NCI-H69 (cell line): ENCODE measurements around the gene ARMC6.

ENCODE experiments used
- DNase-seq: peaks from one replicate; lab custom pipeline; 2025; lab: John Stamatoyannopoulos, UW

The ARMC6 gene

GRCh38 chr19:19033426-19034203, at the start of gene ARMC6, which contains the start of gene SUGP2:
Gene ARMC6, plus strand, starts transcription at chr19:19033603. Its CDS starts 607 bp downstream, at chr19:19034210.
Gene SUGP2, minus strand, starts transcription at chr19:19033517. Its CDS starts 2,446 bp downstream, at chr19:19031071.
- peak; percentile 97 for DNase-seq

GRCh38 chr19:18984251-18984650, 49.2 kb upstream of the ARMC6 start:
- no peak for DNase-seq

GRCh38 chr19:18985257-18985656, 48.1 kb upstream of the ARMC6 start:
- no peak for DNase-seq

GRCh38 chr19:18987456-18987855, 45.9 kb upstream of the ARMC6 start:
- DNase-seq, result no peak

GRCh38 chr19:18989316-18989715, 44.1 kb upstream of the ARMC6 start:
- DNase-seq, result no peak

- peak; percentile 20 for DNase-seq
Measured at GRCh38 chr19:18990128-18990708, 43.2 kb upstream of the ARMC6 start.

- no peak for DNase-seq
Measured at GRCh38 chr19:18991006-18991405, 42.4 kb upstream of the ARMC6 start.

- no peak for DNase-seq
Measured at GRCh38 chr19:18991468-18991867, 41.9 kb upstream of the ARMC6 start.

- no peak for DNase-seq
Measured at GRCh38 chr19:18992696-18993095, 40.7 kb upstream of the ARMC6 start.

GRCh38 chr19:18993115-18993514, 40.3 kb upstream of the ARMC6 start:
- DNase-seq, result no peak

GRCh38 chr19:18995804-18996241, 37.6 kb upstream of the ARMC6 start:
- DNase-seq, result peak; percentile 55

GRCh38 chr19:18996351-18996750, 37.1 kb upstream of the ARMC6 start:
- DNase-seq, result no peak

- no peak for DNase-seq
Measured at GRCh38 chr19:18996796-18997394, 36.5 kb upstream of the ARMC6 start.

- DNase-seq, result no peak
Measured at GRCh38 chr19:18998276-18998675, 35.1 kb upstream of the ARMC6 start.

GRCh38 chr19:18999016-18999758, 34.2 kb upstream of the ARMC6 start:
- peak; percentile 68 for DNase-seq

- DNase-seq, result no peak
Measured at GRCh38 chr19:18999896-19000620, 33.3 kb upstream of the ARMC6 start.

GRCh38 chr19:19004144-19004543, 29.3 kb upstream of the ARMC6 start:
- DNase-seq, result no peak

GRCh38 chr19:19006213-19006612, 27.2 kb upstream of the ARMC6 start:
- no peak for DNase-seq

GRCh38 chr19:19009951-19010350, 23.5 kb upstream of the ARMC6 start:
- no peak for DNase-seq

GRCh38 chr19:19010551-19010950, 22.9 kb upstream of the ARMC6 start:
- no peak for DNase-seq

- no peak for DNase-seq
Measured at GRCh38 chr19:19021115-19021514, 12.3 kb upstream of the ARMC6 start.
